Measurements from ENCODE around the gene CBLC.

The CBLC gene

GRCh38 chr19:44792281-44792680 lies 14.6 kb downstream of the CBLC start:
- no peak overlapping the region for H3K9ac ChIP-seq (ENCODE audit: low read depth, low read length)
- TF ChIP-seq CTCF (IDR thresholded peaks at IDR 0.05; ENCODE audit: borderline replicate concordance, extremely low read depth, low read length, poor library complexity, severe bottlenecking) (no peak), EZH2 (IDR thresholded peaks at IDR 0.05; ENCODE audit: borderline replicate concordance, low read depth, low read length, severe bottlenecking) (no peak)
- no peaks in the 10 kb centered on the region for H4K20me1 ChIP-seq (ENCODE audit: insufficient read depth, low read length)
- no peaks in the 10 kb centered on the region for H3K4me1 ChIP-seq (ENCODE audit: insufficient read depth, low read length)
- no peak overlapping the region for H3K27ac ChIP-seq (ENCODE audit: low read length)
- H3K27me3 ChIP-seq (ENCODE audit: insufficient read depth, low read length, poor library complexity): no peaks in the 10 kb centered on the region
- no peak overlapping the region for H2AFZ ChIP-seq (ENCODE audit: low read depth, low read length)
- H3K36me3 ChIP-seq (ENCODE audit: insufficient read depth, low read length): no peaks in the 10 kb centered on the region
- no peak overlapping the region for H3K4me2 ChIP-seq (ENCODE audit: insufficient read depth, low read length)
- H3K4me3 ChIP-seq (ENCODE audit: low read depth in 1 of 2, low read length in 2 of 2): no peak overlapping the region
- no peaks in the 10 kb centered on the region for H3K79me2 ChIP-seq (ENCODE audit: insufficient read depth, low read length)
- no peak for DNase-seq
- ATAC-seq (ENCODE audit: insufficient read depth, low read depth): no peak
- no peaks in the 10 kb centered on the region for H3K9me3 ChIP-seq (ENCODE audit: insufficient read depth, low read length, severe bottlenecking)

- H3K36me3 ChIP-seq (ENCODE audit: insufficient read depth, low read length): no peaks in the 10 kb centered on the region
- TF ChIP-seq CTCF (IDR thresholded peaks at IDR 0.05; ENCODE audit: borderline replicate concordance, extremely low read depth, low read length, poor library complexity, severe bottlenecking) (no peak), EZH2 (IDR thresholded peaks at IDR 0.05; ENCODE audit: borderline replicate concordance, low read depth, low read length, severe bottlenecking) (no peak)
- H3K27me3 ChIP-seq (ENCODE audit: insufficient read depth, low read length, poor library complexity): no peaks in the 10 kb centered on the region
- ATAC-seq (ENCODE audit: insufficient read depth, low read depth) (no peak), DNase-seq (no peak)
- H3K27ac ChIP-seq (ENCODE audit: low read length): no peak overlapping the region
- H3K4me2 ChIP-seq (ENCODE audit: insufficient read depth, low read length): no peak overlapping the region
- H2AFZ ChIP-seq (ENCODE audit: low read depth, low read length): no peak overlapping the region
- H3K79me2 ChIP-seq (ENCODE audit: insufficient read depth, low read length): no peaks in the 10 kb centered on the region
- no peaks in the 10 kb centered on the region for H3K9me3 ChIP-seq (ENCODE audit: insufficient read depth, low read length, severe bottlenecking)
- no peak overlapping the region for H3K4me3 ChIP-seq (ENCODE audit: low read depth in 1 of 2, low read length in 2 of 2)
- no peaks in the 10 kb centered on the region for H3K4me1 ChIP-seq (ENCODE audit: insufficient read depth, low read length)
- no peaks in the 10 kb centered on the region for H4K20me1 ChIP-seq (ENCODE audit: insufficient read depth, low read length)
- H3K9ac ChIP-seq (ENCODE audit: low read depth, low read length): no peak overlapping the region
These were observed 16.9 kb downstream of the CBLC start for GRCh38 chr19:44794610-44795009.

GRCh38 chr19:44795398-44795987 lies 17.8 kb downstream of the CBLC start:
- TF ChIP-seq EZH2 (IDR thresholded peaks at IDR 0.05; ENCODE audit: borderline replicate concordance, low read depth, low read length, severe bottlenecking): no peak
- no peak for TF ChIP-seq CTCF (IDR thresholded peaks at IDR 0.05; ENCODE audit: borderline replicate concordance, extremely low read depth, low read length, poor library complexity, severe bottlenecking)
- no peaks in the 10 kb centered on the region for H3K9me3 ChIP-seq (ENCODE audit: insufficient read depth, low read length, severe bottlenecking)
- no peak overlapping the region for H3K4me2 ChIP-seq (ENCODE audit: insufficient read depth, low read length)
- ATAC-seq (ENCODE audit: insufficient read depth, low read depth) (no peak), DNase-seq (no peak)
- H3K9ac ChIP-seq (ENCODE audit: low read depth, low read length): no peak overlapping the region
- H2AFZ ChIP-seq (ENCODE audit: low read depth, low read length): no peak overlapping the region
- H3K4me1 ChIP-seq (ENCODE audit: insufficient read depth, low read length): no peaks in the 10 kb centered on the region
- no peaks in the 10 kb centered on the region for H3K79me2 ChIP-seq (ENCODE audit: insufficient read depth, low read length)
- H3K27me3 ChIP-seq (ENCODE audit: insufficient read depth, low read length, poor library complexity): no peaks in the 10 kb centered on the region
- H4K20me1 ChIP-seq (ENCODE audit: insufficient read depth, low read length): no peaks in the 10 kb centered on the region
- no peak overlapping the region for H3K27ac ChIP-seq (ENCODE audit: low read length)
- H3K4me3 ChIP-seq (ENCODE audit: low read depth in 1 of 2, low read length in 2 of 2): no peak overlapping the region
- H3K36me3 ChIP-seq (ENCODE audit: insufficient read depth, low read length): no peaks in the 10 kb centered on the region

Data from DND-41 (cell line).